Chondrocyte (in vitro differentiated cells): ENCODE results near the gene KAT5. TPM values are rescaled to one million over a fixed set of nuclear protein-coding genes. Genes with fewer than 3 reads are reported as not detected.

Experiments used
- DNase-seq: peaks from one replicate; pipeline ENCODE4 v3.0.0; 2021; ENCODE audit warnings: mixed read lengths, low spot score
- H3K27ac Mint-ChIP-seq: one replicate; pipeline ENCODE4 v1.8.0; 2021; ENCODE audit warnings: mild to moderate bottlenecking, moderate library complexity, mixed read lengths; ENCODE audit not compliant: unreplicated experiment
- H3K27me3 Mint-ChIP-seq: 2 replicates; pipeline ENCODE4 v1.8.0; 2021; ENCODE audit warnings: low read depth, mixed read lengths
- H3K36me3 Mint-ChIP-seq: 2 replicates; pipeline ENCODE4 v1.8.0; 2021; ENCODE audit warnings: low read depth, mixed read lengths
- H3K4me1 Mint-ChIP-seq: 2 replicates; pipeline ENCODE4 v1.8.0; 2021; ENCODE audit warnings: low read depth, mild to moderate bottlenecking, mixed read lengths
- H3K4me3 Mint-ChIP-seq: one replicate; pipeline ENCODE4 v1.8.0; 2021; ENCODE audit warnings: mild to moderate bottlenecking, moderate library complexity, mixed read lengths; ENCODE audit not compliant: unreplicated experiment
- H3K9me3 Mint-ChIP-seq: 2 replicates; pipeline ENCODE4 v1.8.0; 2021; ENCODE audit warnings: low read depth, mixed read lengths
- CTCF ChIP-seq: fragments of 200-600 bp; sonication (generic); IDR thresholded peaks from 2 replicates; pipeline ENCODE4 v1.5.0; 2021; ENCODE audit warnings: antibody characterized with exemption, mild to moderate bottlenecking, moderate library complexity
- total RNA-seq: library from RNA; stranded (reverse); gene quantifications from 3 replicates; pipeline ENCODE4 v1.2.1, GENCODE V29; 2021

Gene KAT5
- total RNA-seq, 1 donor from 2014 or later: 43.2 TPM

- peaks cover 30% of the 10 kb centered on the region for H3K4me1 Mint-ChIP-seq
- H3K27ac Mint-ChIP-seq: no peak overlapping the region
- H3K27me3 Mint-ChIP-seq: no peaks in the 10 kb centered on the region
- TF ChIP-seq CTCF: no peak
- no peak for DNase-seq
- no peaks in the 10 kb centered on the region for H3K9me3 Mint-ChIP-seq
- no peak overlapping the region for H3K4me3 Mint-ChIP-seq
- peaks cover 15% of the 10 kb centered on the region for H3K36me3 Mint-ChIP-seq
Measured at GRCh38 chr11:65710421-65710820, 1.6 kb upstream of the KAT5 start.

- H3K4me3 Mint-ChIP-seq: peak overlapping the region; percentile 94
- no peaks in the 10 kb centered on the region for H3K27me3 Mint-ChIP-seq
- H3K4me1 Mint-ChIP-seq: peaks cover 30% of the 10 kb centered on the region
- DNase-seq: no peak
- H3K9me3 Mint-ChIP-seq: no peaks in the 10 kb centered on the region
- no peak for TF ChIP-seq CTCF
- peaks cover 26% of the 10 kb centered on the region for H3K36me3 Mint-ChIP-seq
- H3K27ac Mint-ChIP-seq: peak overlapping the region; percentile 100
Measured at GRCh38 chr11:65712633-65713076, 603 bp downstream of the KAT5 start.

- no peaks in the 10 kb centered on the region for H3K9me3 Mint-ChIP-seq
- H3K4me1 Mint-ChIP-seq: peaks cover 35% of the 10 kb centered on the region
- H3K4me3 Mint-ChIP-seq: peak overlapping the region; percentile 94
- no peak for TF ChIP-seq CTCF
- H3K36me3 Mint-ChIP-seq: peaks cover 27% of the 10 kb centered on the region
- H3K27ac Mint-ChIP-seq: no peak overlapping the region
- H3K27me3 Mint-ChIP-seq: no peaks in the 10 kb centered on the region
- no peak for DNase-seq
Measured at GRCh38 chr11:65713212-65713969, 1.3 kb downstream of the KAT5 start.

- DNase-seq: no peak
- Mint-ChIP-seq H3K9me3 (no peaks in the 10 kb centered on the region), H3K27ac (no peak overlapping the region), H3K4me1 (peaks cover 46% of the 10 kb centered on the region), H3K4me3 (no peak overlapping the region), H3K27me3 (no peaks in the 10 kb centered on the region), H3K36me3 (peaks cover 31% of the 10 kb centered on the region)
- no peak for TF ChIP-seq CTCF
Measured at GRCh38 chr11:65714433-65714832, 2.4 kb downstream of the KAT5 start.

- Mint-ChIP-seq H3K36me3 (peaks cover 31% of the 10 kb centered on the region), H3K4me1 (peaks cover 44% of the 10 kb centered on the region), H3K27ac (no peak overlapping the region), H3K27me3 (no peaks in the 10 kb centered on the region), H3K4me3 (no peak overlapping the region), H3K9me3 (no peaks in the 10 kb centered on the region)
- no peak for DNase-seq
- no peak for TF ChIP-seq CTCF
Measured at GRCh38 chr11:65716302-65716701, 4.2 kb downstream of the KAT5 start.
